ENCODE results near the gene ARHGAP26.

ARHGAP26 gene

DNA sequence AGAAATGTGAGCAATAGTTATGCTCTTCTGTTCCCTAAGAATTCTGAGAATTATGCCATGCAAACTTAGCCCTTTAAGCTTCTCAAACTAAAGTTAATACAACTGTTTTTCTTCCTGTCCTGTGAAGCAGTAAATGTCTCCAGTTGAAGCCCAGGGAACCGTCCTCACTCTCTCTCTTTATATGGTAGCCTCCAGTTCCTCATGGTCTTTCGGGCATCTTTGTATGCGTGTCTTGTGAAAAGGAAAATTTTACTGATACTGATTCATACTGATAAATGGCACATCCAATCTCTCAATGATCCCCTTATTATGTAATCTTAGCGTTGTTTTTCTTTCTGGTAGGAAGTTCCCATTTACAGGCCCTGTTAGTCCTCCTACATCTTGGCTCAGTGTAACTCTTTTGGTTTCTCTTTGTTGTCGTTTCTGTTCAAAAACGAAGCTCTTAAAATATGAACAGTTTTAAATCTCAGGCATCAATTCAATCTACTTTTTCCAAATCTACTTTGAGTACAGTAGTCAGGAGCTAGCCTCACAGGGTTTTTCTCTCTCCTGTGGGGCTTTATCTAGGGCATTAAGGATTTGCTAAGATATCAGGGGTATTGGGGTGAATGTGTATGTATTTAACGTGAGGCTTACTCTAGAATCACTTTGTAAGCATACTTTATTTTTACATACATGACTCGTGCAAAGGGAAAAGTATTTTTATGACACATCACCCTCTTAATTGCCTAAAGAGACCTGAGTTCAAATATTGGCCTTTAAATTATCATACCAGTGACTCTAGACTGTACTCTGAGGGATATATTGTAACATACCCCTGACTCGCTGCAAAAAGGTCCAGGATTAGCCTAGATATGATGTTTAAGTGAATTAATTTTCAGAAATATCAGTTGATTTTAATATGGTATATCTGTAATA lies 375.3 kb downstream of the ARHGAP26 start:
- no peak overlapping the region for H3K4me3 ChIP-seq
- H3K27ac ChIP-seq: peak overlapping the region in 12 of 21 experiments; percentile 9 to 71 (median 50)

DNA sequence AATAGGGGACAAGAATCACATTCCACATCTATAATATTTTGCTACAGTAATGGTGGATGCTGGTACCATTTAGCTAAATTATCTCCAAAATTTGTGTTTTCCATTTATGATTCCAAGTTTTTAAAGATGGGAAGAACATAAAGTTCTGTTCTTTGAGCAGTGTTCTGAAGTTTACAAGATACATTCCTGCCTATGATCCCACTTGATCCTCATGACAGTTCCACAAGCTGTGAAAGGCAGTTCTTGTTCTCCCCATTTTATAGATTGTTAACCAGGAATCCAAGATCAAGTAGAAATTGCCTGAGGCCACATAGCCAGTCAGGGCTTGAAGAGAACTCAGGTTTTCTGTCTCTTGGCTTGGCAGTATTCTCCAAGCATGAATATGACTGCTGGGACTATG lies 376.0 kb downstream of the ARHGAP26 start:
- Histone ChIP-seq H3K4me3 (no peak overlapping the region), H3K27ac (peak overlapping the region in 2 of 21 experiments; percentile 51 to 62)

GRCh38 chr5:143147383-143147782 lies 377.2 kb downstream of the ARHGAP26 start:
- H3K27ac ChIP-seq: no peak overlapping the region
- H3K4me3 ChIP-seq: no peak overlapping the region

DNA sequence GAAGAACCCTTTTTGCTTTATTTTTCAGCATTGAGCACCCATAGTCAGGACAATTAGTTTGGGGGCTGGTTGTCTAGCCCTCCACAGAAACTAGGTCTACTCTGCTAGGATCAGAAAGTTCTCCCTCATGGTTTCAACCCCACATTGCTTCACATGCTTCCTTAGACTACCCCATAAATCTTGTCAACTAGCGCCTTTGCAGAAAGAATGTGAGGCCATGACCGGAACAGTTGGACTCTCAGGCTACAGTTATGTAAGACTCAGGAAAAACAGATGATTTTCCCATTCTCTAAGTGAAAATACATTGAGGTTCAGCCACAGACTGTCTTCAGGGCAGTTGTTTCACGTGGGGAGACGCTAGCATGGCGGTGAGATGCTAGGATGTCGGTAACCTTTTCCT lies 377.7 kb downstream of the ARHGAP26 start:
- Histone ChIP-seq H3K4me3 (no peak overlapping the region), H3K27ac (peak overlapping the region in 2 of 21 experiments; percentile 25 to 45)

DNA sequence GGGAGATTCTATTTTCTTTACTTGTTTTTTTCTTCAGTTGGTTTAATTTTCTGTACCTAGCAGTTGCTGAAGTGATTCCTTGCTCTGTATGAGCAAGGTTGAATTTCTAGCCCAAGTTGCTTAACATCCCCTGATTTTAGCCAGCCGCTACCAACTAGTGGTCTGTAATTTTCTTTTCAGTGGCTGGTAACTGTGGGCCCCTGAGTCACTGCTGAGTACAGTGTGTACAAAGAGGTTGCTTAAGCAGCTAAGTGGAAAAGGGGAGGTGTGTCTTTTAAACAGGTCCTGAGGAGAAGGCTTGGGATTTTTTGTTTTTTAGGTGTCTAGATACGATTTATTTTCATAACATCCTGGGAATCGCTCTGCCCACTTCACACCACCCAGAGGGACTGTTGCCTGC lies 378.6 kb downstream of the ARHGAP26 start:
- no peak overlapping the region for H3K4me3 ChIP-seq
- peak overlapping the region in 3 of 21 experiments; percentile 24 to 45 (median 24) for H3K27ac ChIP-seq

DNA sequence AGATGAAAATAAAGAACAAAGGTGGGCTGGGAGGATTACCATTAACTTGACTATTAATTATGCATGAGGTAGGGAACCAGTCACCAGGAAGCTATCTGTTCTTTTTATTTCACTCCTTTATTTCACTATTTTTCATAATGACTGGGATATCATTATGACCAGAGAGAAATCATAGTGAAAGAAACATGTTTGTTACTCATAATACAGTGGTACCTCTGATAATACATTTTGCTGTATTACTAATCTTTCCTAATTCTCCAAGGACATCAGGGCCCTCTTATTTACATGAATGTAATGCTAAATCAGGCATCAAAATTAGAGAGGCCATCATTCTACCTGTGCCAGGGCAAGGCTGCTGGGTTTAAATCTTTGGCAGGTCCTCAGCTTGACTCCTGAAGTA lies 379.6 kb downstream of the ARHGAP26 start:
- H3K27ac ChIP-seq: no peak overlapping the region
- no peak overlapping the region for H3K4me3 ChIP-seq

DNA sequence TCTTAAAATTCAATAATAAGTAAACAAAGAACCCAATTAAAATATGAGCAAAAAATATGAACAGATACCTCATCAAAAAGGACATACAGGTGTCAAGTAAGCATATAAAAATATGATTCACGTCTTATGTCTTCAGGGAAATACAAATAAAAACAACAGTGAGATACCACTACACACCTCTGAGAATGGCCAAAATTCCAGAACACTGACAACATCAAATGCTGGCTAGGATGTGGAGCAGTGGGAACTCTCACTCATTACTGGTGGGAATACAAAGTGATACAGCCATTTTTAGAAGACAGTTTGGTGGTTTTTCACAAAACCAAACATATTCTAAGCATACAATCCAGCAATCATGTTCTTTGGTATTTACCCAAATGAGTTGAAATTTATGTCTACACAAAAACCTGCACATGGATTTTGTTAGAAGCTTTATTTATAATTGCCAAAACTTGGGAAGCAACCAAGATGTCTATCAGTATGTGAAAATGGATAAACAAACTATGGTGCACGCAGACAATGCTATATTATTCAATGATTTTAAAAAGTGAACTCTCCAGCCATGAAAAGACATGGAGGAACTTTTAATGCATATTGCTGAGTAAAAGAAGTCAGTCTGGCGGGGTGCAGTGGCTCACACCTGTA lies 381.0 kb downstream of the ARHGAP26 start:
- Histone ChIP-seq H3K27ac (no peak overlapping the region), H3K4me3 (no peak overlapping the region)

- no peak overlapping the region for H3K4me3 ChIP-seq
- no peak overlapping the region for H3K27ac ChIP-seq
These were observed 382.3 kb downstream of the ARHGAP26 start for GRCh38 chr5:143152445-143152844.

- H3K27ac ChIP-seq: peak overlapping the region in 2 of 21 experiments; percentile 29 to 44
These were observed 383.3 kb downstream of the ARHGAP26 start for GRCh38 chr5:143153332-143154119.

GRCh38 chr5:143154510-143155370 lies 384.6 kb downstream of the ARHGAP26 start:
- Histone ChIP-seq H3K27ac (peak overlapping the region in 14 of 21 experiments; percentile 8 to 77 (median 54)), H3K4me3 (no peak overlapping the region)

More at GRCh38 chr5:143153332-143154119, 383.3 kb downstream of the ARHGAP26 start:
- H3K4me3 ChIP-seq: no peak overlapping the region

DNA sequence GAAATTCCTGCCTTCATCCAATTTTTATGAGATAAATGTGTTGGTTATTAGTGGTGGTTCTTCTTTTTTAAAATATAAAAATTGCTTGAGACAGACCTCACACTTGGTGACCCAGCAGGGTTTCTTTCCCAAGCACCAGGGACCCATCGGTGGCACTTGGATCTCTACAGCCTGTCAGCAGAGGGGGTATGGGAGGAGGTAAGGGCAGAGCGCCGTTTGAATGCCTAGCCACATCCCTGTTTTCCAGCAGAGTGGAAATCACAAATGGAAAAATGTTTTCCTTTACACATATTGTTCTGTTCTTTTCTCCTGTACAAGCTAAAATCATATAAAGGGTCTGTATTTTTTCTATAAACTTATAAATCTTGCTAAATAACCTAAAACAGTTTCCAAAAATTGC lies 385.3 kb downstream of the ARHGAP26 start:
- H3K27ac ChIP-seq: peak overlapping the region in 10 of 21 experiments; percentile 8 to 77 (median 56)

GRCh38 chr5:143156086-143156485 lies 385.9 kb downstream of the ARHGAP26 start:
- Histone ChIP-seq H3K4me3 (no peak overlapping the region), H3K27ac (peak overlapping the region in 3 of 21 experiments; percentile 16 to 77 (median 75))

More for the DNA sequence above, 385.3 kb downstream of the ARHGAP26 start:
- no peak overlapping the region for H3K4me3 ChIP-seq

- Histone ChIP-seq H3K27ac (no peak overlapping the region), H3K4me3 (no peak overlapping the region)
These were observed 386.4 kb downstream of the ARHGAP26 start for GRCh38 chr5:143156572-143156971.

GRCh38 chr5:143159031-143159430 lies 388.9 kb downstream of the ARHGAP26 start:
- Histone ChIP-seq H3K4me3 (no peak overlapping the region), H3K27ac (no peak overlapping the region)

DNA sequence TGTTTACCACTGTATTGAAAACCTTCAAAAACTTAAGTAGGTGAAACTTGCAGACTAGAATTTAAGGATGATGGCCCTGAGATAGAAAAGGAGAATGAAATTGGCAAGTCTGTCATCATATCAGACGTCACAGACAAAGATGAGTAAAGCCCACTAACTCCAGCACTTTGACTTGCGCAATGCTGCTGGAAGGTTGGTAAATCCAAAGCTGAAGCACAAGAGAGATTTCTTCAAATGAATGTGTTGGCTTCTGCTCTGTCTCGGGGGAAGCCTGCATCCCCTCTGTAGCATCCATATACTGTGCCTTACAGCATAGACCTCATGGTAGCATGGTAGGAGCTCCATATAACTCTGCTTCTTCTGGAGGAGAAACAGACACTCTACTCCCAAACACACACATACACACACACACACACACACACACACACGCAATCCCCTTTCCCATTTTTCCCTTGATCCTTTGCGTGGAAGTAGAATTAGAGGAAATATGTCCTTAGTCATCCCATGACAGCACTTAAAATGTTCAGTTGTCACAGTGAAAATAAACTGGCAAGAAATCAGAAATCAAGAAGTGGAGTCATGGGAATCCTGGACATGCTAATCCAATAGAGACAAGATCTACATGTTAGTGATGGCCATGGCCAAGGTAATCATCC lies 391.8 kb downstream of the ARHGAP26 start:
- H3K27ac ChIP-seq: no peak overlapping the region
- no peak overlapping the region for H3K4me3 ChIP-seq

- H3K27ac ChIP-seq: no peak overlapping the region
- H3K4me3 ChIP-seq: no peak overlapping the region
These were observed 392.6 kb downstream of the ARHGAP26 start for GRCh38 chr5:143162810-143163209.

DNA sequence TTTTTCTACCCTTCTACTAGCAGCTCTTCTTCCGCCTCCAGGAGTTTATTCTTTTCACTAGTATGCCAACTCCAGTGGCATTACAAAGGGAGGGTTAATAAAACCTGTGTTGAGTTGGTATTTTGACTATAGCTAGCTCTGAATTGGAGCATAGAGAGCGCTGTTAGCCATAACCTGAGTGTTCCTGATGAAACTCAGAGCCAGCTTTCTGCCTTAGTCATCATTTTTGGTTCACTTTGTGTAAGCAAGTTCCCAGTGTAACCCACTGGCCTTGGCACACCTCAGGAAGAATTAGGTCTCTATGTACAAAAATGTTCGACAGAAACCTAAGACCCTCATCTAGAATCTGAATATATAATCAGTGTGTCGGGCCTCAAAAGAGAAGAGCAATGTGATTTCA lies 394.4 kb downstream of the ARHGAP26 start:
- no peak overlapping the region for H3K27ac ChIP-seq
- no peak overlapping the region for H3K4me3 ChIP-seq

DNA sequence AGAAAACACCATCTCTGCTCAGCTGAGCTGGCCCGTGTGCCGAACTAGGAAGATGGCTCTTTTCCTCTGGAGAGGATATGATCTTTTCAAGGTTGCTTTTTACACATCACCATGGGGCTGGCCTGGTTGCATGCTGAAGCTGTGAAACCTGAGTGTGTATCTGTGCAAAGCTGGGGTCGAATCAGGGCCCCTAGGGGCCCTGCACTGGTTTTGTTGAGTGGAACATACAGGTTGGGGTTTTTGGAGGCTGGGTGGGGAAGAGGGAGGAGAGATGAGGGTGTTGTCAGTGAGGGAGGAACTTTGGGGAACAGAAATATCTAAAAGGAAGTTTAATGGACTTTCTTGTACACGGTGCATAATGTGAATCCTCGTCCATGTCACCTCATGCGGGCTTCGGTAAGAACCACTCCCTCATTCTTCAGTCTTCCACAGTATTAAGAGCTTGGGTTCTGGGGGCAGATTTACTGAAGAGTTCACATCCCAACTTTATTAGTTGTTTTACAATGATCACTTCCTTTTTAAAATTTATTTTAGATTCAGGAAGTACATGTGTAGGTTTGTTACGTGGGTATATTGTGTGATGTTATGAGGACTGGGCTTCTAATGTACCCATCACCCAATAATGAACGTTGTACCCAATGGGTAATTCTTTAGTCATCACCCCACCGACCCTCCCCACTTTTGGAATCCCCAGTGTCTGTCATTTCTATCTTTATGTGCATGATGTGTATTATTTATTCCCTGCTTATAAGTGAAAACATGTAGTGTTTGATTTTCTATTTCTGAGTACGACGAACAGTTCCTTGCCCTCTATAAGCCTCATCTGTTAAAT lies 395.1 kb downstream of the ARHGAP26 start:
- no peak overlapping the region for H3K27ac ChIP-seq
- no peak overlapping the region for H3K4me3 ChIP-seq
